HL-60/S4 (cell line): ENCODE measurements around the gene KRTAP4-16.
"Not testable (repeated sequence)": the region's sequence is repeated elsewhere in the genome, so short reads cannot be mapped to it uniquely, and the experiment has no call there.

ENCODE experiments used
- in situ Hi-C: fragments of 300-500 bp; cut with MboI; formaldehyde crosslinking; loops from 2 replicates; pipeline ENCODE4 v1.14.3; 2022; ENCODE audit warnings: low sequenced_read_pairs

KRTAP4-16 gene

DNA sequence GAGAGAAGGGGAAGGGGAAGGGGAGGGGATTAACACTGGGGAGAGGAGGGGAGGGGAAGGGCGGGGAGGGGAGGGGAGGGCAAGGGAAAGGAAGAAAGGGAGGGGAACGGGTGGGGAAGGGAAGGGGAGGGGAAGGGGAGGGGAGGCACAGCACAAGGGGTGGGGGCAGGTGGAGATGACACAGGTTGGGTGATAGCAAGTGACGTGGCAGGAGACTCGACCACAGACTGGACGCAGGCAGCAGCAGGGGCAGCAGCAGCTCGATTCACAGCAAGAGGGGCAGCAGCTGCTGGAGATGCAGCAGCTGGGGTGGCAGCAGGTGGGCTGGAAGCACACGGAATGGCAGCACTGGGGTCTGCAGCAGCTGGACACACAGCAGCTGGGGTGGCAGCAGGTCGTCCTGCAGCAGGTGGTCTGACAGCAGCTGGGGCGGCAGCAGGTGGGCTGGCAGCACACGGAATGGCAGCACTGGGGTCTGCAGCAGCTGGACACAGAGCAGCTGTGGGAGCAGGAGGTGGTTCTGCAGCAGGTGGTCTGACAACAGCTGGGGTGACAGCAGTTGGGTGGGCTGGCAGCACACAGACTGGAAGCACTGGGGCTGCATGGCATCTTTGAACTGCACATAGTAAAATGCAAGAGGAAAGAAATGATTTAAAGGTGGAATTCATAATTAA lies at the start of gene KRTAP4-16:
Gene KRTAP4-16, minus strand, starts transcription at position 624 of the 674 bp plus-strand sequence. Its CDS starts 0 bp downstream, at position 624.
- in situ Hi-C loops: no loop called here

DNA sequence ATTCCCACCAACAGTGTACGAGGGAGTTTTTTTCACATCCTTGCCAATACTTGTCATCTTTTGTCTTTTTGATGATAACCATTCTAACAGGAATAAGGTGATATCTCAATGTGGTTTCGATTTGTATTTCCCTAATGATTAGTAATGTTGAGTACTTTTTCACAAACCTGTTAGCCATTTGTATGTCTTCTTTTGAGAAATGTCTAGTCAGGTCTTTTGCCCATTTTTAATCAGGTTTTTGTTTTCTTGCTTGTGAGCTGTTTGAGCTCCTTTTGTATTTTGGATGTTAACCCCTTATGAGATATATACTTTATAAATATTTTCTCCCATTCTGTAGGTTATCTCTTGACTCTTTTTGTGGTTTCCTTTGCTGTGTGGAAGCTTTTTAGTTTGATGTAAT lies 49.5 kb upstream of the KRTAP4-16 start:
- in situ Hi-C loops: no loop called here

DNA sequence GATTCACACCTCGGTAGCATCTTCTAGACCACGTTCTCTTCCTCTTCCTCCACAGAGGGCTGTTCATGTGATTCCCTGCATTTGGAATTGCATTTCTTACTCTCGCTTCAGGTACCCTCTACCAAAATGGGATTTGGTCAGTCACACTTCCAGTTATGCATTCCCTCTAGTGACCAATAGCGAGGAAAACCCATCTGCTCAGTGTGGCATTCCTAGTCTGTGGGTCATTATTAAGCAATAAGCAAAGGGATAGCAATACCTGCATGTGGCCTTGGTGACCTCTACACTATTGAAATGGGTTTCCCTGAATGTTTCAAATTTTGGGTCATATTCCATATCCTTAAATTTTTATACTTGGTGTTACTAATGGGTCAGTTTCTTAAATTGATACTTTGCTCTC lies 48.0 kb upstream of the KRTAP4-16 start:
- in situ Hi-C loops: no loop called here

DNA sequence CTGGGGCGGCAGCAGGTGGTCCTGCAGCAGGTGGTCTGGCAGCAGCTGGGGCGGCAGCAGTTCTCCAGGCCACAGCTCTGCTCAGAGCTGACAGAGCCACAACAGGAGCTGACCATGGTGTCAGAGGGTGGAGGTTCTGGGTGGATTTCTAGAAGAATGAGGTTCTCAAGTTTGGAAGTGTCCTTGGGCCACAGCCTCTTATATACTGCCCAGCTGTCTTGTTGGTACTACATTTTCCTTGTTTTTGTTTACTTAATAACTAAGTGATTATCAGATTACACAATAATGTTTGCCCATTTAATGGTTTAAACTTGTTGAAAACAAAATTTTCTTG lies 47.6 kb upstream of the KRTAP4-16 start, which contains the start of gene KRTAP4-5:
Gene KRTAP4-5, minus strand, starts transcription at position 174 of the 334 bp plus-strand sequence. Its CDS starts 58 bp downstream, at position 116.
- in situ Hi-C loops: no loop called here

DNA sequence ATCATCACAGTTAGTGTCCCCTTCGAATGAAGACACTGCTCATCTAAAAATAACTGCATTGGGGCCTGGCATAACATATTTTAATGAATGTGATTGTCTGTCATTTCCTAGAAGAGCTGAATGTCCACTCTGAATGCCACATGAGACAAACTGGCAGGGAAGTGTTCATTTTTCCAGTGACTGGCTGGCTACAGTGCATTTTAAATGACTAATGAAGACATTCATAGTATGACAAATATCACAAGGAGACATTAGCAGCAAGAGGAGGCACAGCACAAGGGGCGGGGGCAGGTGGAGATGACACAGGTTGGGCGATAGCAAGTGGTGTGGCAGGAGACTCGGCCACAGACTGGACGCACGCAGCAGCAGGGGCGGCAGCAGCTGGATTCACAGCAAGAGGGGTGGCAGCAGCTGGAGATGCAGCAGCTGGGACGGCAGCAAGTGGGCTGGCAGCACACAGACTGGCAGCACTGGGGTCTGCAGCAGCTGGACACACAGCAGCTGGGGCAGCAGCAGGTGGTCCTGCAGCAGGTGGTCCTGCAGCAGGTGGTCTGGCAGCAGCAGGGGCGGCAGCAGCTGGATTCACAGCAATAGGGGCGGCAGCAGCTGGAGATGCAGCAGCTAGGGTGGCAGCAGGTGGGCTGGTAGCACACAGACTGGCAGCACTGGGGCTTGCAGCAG lies 47.1 kb upstream of the KRTAP4-16 start:
- in situ Hi-C loops: not testable (repeated sequence)

- in situ Hi-C loops: no loop called here
Observed at GRCh38 chr17:41147531-41148204, 45.7 kb upstream of the KRTAP4-16 start.

- in situ Hi-C loops: no loop called here
Observed at GRCh38 chr17:41145261-41145660, 43.3 kb upstream of the KRTAP4-16 start.

DNA sequence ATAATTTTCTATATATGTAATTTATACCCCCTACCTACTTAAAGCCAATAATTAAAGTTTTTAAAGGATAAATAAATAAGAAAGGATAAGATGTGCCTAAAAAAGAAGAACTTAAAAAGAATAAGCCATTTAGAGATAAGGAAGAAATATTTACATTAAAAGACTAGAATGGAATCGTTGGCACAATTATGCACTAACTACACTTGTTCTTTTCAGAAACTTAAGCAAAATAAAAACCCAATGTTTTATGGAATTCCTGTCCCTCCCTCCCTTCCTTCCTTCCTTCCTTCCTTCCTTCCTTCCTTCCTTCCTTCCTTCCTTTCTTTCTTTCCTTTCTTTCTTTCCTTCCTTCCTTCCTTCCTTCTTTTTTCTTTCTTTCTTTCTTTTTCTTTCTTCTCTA lies 42.8 kb upstream of the KRTAP4-16 start:
- in situ Hi-C loops: no loop called here

- in situ Hi-C loops: no loop called here
Observed at GRCh38 chr17:41141361-41141760, 39.4 kb upstream of the KRTAP4-16 start.

GRCh38 chr17:41140360-41141131 lies 38.5 kb upstream of the KRTAP4-16 start, which contains the start of gene KRTAP4-6:
KRTAP4-6 (minus strand) TSS chr17:41140544; CDS start chr17:41140487, 57 bp downstream.
- in situ Hi-C loops: no loop called here

DNA sequence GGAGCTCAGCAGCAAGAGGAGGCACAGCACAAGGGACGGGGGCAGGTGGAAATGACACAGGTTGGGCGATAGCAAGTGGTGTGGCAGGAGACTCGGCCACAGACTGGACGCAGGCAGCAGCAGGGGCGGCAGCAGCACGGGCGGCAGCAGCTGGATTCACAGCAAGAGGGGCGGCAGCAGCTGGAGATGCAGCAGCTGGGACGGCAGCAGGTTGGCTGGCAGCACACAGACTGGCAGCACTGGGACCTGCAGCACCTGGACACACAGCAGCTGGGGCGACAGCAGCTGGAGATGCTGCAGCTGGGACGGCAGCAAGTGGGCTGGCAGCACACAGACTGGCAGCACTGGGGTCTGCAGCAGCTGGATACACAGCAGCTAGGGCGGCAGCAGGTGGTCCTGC lies 37.9 kb upstream of the KRTAP4-16 start:
- in situ Hi-C loops: not testable (repeated sequence)

DNA sequence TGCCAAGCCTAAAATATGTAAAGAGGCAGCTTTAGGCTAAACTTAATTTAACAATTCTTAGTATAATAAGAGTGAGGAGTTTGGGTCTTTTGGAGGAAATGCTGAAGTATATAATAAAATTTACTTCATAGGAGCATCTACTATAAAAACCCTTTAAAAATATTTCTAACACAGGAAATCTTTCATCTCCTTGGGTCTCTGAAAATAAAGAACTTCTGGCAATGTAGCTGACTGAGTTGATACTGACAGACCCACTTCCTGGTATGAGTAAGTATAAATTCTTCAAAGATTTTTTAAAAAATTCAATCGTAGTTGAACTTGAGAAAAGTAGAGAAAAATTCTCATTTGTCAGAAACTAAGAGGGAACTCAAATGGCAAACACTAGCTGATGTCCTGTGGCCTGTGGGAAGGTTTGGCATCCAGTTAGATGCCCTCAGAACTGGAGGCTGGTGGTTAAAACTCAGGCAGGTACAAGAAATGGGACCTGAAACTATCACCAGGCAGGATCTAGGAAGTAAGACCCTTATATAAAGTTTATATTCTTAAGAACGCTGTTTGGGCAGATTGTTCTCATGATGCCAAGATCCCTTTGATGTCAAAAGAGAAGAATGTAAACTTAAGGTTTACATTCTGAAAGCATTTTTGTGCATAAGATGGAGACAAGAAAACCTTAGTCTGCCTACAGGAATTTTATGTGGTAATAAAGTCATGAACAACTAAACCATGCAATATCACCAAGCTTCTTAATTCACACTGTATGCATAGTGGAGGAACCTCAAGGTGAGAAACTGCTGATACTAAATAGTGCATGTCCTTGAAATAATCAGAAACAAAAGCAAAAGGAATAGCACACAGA lies 32.1 kb upstream of the KRTAP4-16 start:
- in situ Hi-C loops: no loop called here

GRCh38 chr17:41131979-41132378 lies 30.0 kb upstream of the KRTAP4-16 start:
- in situ Hi-C loops: no loop called here

GRCh38 chr17:41127371-41127770 lies 25.4 kb upstream of the KRTAP4-16 start:
- in situ Hi-C loops: no loop called here

DNA sequence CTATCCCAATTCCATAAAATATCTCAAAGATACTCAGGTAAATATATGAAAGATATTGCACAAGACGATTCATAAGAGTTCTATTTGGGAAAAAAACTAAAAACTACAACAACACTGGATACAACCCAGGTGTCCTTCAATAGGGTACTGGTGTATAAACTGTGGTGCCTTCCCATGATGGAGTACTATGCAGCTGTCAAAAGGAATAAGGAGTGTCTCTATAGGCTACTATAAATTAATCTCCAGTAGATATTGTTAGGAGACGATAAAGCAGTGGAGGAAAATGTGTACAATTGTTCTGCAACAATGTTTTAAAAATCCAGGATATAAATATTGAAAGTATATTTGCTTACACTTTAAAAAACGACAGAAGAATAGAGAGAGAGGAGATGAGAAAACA lies 24.4 kb upstream of the KRTAP4-16 start:
- in situ Hi-C loops: no loop called here

GRCh38 chr17:41125064-41125463 lies 23.1 kb upstream of the KRTAP4-16 start:
- in situ Hi-C loops: no loop called here

DNA sequence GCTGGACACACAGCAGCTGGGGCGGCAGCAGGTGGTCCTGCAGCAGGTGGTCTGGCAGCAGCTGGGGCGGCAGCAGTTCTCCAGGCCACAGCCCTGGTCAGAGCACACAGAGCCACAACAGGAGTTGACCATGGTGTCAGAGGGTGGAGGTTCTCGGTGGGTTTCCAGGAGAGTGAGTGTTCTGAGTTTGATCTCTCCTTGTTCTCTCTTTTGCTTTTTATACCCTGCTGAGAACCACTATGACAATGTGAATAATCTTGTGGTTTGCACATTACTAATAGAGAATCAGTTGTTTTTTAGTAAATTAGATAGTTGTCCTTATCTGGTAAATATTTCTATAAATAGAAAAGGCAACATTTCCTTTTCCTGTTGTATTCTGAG lies 22.0 kb upstream of the KRTAP4-16 start, which contains the start of gene KRTAP4-12:
Gene KRTAP4-12, minus strand, starts transcription at position 192 of the 381 bp plus-strand sequence. Its CDS starts 60 bp downstream, at position 132.
- in situ Hi-C loops: not testable (repeated sequence)

DNA sequence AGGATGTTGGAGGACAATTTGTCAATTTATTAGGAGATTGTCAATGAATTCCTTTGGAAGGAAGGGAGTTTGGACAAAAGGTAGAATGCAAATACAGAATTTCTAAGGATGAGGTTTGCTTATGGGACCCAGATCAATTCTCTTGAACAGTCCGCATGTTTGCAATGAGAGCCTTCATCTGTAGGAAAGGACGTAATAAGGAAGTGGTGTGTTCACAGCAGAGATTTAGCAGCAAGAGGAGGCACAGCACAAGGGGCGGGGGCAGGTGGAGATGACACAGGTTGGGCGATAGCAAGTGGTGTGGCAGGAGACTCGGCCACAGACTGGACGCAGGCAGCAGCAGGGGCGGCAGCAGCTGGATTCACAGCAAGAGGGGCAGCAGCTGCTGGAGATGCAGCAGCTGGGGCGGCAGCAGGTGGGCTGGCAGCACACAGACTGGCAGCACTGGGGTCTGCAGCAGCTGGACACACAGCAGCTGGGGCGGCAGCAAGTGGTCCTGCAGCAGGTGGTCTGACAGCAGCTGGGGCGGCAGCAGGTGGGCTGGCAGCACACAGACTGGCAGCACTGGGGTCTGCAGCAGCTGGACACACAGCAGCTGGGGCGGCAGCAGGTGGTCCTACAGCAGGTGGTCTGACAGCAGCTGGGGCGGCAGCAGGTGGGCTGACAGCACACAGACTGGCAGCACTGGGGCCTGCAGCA lies 21.4 kb upstream of the KRTAP4-16 start:
- in situ Hi-C loops: not testable (repeated sequence)

- in situ Hi-C loops: no loop called here
Observed at GRCh38 chr17:41121742-41122141, 19.7 kb upstream of the KRTAP4-16 start.
